GM21360 (cell line): ENCODE data around the gene RTN4IP1.
A peak's percentile ranks its signal among the peaks of the same experiment; 100 is the strongest.

ENCODE experiments used
- ATAC-seq: cut with Tn5 transposase; IDR thresholded peaks from one replicate; pipeline ENCODE4 v1.9.1; 2021; ENCODE audit warnings: mild to moderate bottlenecking, moderate library complexity; ENCODE audit not compliant: unreplicated experiment

The RTN4IP1 gene

DNA sequence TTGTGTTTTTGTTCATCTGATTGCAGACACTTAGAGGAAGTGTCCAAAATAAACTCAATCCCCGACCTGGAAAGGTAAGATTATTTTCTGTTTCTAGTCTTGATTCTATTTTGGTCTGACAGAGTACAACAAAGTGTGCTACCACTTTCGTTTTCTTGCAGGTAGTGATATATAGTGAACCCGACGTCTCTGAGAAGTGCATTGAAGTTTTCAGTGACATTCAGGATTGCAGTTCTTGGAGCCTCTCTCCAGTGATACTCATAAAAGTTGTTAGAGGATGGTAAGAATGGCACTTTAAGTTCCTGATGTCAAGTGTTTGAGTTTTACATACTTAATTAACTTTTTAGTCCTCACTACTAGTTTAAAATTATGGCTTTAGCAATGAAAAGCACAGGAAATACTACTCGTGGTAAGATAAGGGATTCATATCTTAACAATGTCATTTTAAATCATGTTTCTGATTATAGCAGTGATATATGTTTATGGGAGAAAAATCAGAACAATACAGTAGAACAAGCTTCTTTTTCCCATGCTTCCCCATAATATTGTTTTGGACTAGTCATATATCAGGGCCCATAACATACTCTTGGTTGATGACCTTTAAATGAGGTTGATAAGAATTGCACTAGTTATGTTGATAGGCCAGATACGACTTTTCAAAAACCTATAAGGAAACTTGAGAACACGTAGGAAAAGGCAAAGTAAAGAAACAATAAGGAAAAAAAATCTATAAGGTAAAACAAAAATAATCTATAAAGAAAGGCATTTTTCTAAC lies 104.0 kb downstream of the RTN4IP1 start:
- ATAC-seq: peak; percentile 34

- ATAC-seq: no peak
Observed at GRCh38 chr6:106522562-106523250, 106.6 kb downstream of the RTN4IP1 start.
